Erythroblast (primary cell): ENCODE measurements around the gene NTN1.

Experiments
- GATA1 ChIP-seq: IDR thresholded peaks from 2 replicates; pipeline ENCODE4 v1.6.1; 2011; ENCODE audit warnings: low read depth, mild to moderate bottlenecking, control low read depth, low read length, moderate library complexity
- POLR2A ChIP-seq: IDR thresholded peaks from 2 replicates; pipeline ENCODE4 v1.6.1; 2011; ENCODE audit warnings: mild to moderate bottlenecking, low read length

DNA sequence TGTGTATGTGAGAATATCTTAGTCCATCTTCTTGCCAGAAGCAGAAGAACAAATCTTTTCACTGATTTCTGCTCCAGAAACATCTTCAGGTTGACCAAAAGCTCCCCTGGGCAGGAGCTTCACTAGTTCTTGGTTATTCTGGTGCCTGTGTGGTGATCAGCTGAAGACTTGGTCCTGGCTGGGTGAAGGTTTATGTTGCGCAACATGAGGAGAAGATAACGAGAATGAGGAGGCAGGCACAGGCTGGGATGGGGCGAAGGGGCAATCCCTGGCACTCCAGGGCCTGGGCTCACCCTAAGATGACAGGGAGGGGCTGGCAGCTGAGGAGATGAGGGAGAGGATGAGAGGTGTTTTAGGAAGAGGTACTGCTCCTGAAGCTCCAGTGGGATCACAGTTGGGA lies 232.0 kb downstream of the NTN1 start:
- TF ChIP-seq POLR2A (no peak), GATA1 (no peak)
